PFSK-1 (cell line): ENCODE measurements around the gene MORC4.

Experiments
- FOXP2 ChIP-seq: optimal IDR thresholded peaks from 2 replicates; pipeline ENCODE3; 2011; ENCODE audit warnings: borderline replicate concordance, control low read depth, inconsistent platforms; ENCODE audit not compliant: insufficient read depth; ENCODE audit errors: extremely low read length, extremely low read depth
- POLR2AphosphoS5 ChIP-seq: IDR thresholded peaks from 2 replicates; pipeline ENCODE4 v1.6.1; 2012; ENCODE audit warnings: low read depth, mild to moderate bottlenecking, control low read depth, low read length, moderate library complexity
- SIN3A ChIP-seq: IDR thresholded peaks from 2 replicates; pipeline ENCODE4 v1.6.1; 2012; ENCODE audit warnings: mild to moderate bottlenecking, low read length, moderate library complexity, borderline replicate concordance; ENCODE audit not compliant: insufficient read depth
- TAF1 ChIP-seq: IDR thresholded peaks from 2 replicates; pipeline ENCODE4 v1.6.1; 2012; ENCODE audit warnings: low read length, control low read depth, borderline replicate concordance; ENCODE audit not compliant: insufficient read depth
- TF ChIP-seq, protein P1 (sequence below), 2 experiments: IDR thresholded peaks; 2 replicates each; pipeline versions ENCODE4 v1.6.1 to v1.8.0; 2011 to 2012; ENCODE audit warnings: low read depth in 2 of 2, low read length in 2 of 2, control low read depth in 1 of 2, inconsistent platforms in 1 of 2, mild to moderate bottlenecking in 1 of 2, moderate library complexity in 1 of 2; ENCODE audit not compliant: insufficient read depth in 1 of 2

The MORC4 gene

GRCh38 chrX:107008034-107008433 is 8.0 kb upstream of the MORC4 start:
- TF ChIP-seq, protein P1, sequence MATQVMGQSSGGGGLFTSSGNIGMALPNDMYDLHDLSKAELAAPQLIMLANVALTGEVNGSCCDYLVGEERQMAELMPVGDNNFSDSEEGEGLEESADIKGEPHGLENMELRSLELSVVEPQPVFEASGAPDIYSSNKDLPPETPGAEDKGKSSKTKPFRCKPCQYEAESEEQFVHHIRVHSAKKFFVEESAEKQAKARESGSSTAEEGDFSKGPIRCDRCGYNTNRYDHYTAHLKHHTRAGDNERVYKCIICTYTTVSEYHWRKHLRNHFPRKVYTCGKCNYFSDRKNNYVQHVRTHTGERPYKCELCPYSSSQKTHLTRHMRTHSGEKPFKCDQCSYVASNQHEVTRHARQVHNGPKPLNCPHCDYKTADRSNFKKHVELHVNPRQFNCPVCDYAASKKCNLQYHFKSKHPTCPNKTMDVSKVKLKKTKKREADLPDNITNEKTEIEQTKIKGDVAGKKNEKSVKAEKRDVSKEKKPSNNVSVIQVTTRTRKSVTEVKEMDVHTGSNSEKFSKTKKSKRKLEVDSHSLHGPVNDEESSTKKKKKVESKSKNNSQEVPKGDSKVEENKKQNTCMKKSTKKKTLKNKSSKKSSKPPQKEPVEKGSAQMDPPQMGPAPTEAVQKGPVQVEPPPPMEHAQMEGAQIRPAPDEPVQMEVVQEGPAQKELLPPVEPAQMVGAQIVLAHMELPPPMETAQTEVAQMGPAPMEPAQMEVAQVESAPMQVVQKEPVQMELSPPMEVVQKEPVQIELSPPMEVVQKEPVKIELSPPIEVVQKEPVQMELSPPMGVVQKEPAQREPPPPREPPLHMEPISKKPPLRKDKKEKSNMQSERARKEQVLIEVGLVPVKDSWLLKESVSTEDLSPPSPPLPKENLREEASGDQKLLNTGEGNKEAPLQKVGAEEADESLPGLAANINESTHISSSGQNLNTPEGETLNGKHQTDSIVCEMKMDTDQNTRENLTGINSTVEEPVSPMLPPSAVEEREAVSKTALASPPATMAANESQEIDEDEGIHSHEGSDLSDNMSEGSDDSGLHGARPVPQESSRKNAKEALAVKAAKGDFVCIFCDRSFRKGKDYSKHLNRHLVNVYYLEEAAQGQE (IDR thresholded peaks at IDR 0.05; ENCODE audit: insufficient read depth in 1 of 2, low read depth in 2 of 2, low read length in 2 of 2): no peak
- no peak for TF ChIP-seq TAF1
- no peak for TF ChIP-seq FOXP2
- no peak for TF ChIP-seq SIN3A

- TF ChIP-seq SIN3A (no peak), TAF1 (no peak), POLR2AphosphoS5 (no peak), FOXP2 (no peak)
- TF ChIP-seq, protein P1 (IDR thresholded peaks at IDR 0.05; ENCODE audit: insufficient read depth in 1 of 2, low read depth in 2 of 2, low read length in 2 of 2): no peak
These were observed 723 bp downstream of the MORC4 start for GRCh38 chrX:106999002-106999975.

GRCh38 chrX:106997611-106998010 is 2.4 kb downstream of the MORC4 start:
- TF ChIP-seq TAF1: no peak
- TF ChIP-seq FOXP2: no peak
- no peak for TF ChIP-seq SIN3A
- TF ChIP-seq, protein P1 (IDR thresholded peaks at IDR 0.05; ENCODE audit: insufficient read depth in 1 of 2, low read depth in 2 of 2, low read length in 2 of 2): no peak
- TF ChIP-seq POLR2AphosphoS5: no peak

DNA sequence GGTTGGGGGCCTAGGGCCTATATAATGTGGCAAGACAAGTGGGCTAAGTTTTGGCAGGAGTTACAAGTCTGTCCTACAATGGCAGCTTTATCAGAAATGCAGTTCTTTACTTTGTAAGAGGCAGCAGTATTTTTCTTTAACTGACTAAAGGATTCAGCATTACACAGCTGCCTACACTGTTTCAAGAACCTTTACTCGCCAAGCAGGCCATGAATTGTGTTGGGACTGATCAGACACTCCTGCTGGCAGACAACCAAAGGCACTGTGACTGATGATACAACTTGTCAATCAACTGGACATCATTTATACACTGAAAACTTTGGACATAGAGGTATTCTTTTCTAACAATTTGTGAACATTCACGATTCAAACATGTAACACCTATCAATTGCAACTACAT is 4.3 kb downstream of the MORC4 start:
- TF ChIP-seq FOXP2 (no peak), TAF1 (no peak), POLR2AphosphoS5 (no peak), SIN3A (no peak)
- TF ChIP-seq, protein P1 (IDR thresholded peaks at IDR 0.05; ENCODE audit: insufficient read depth in 1 of 2, low read depth in 2 of 2, low read length in 2 of 2): no peak
